ENCODE data around the gene RAP1GDS1.

RAP1GDS1 gene

GRCh38 chr4:98485816-98486345 is 224.7 kb downstream of the RAP1GDS1 start:
- no peak for DNase-seq

GRCh38 chr4:98490251-98490650 is 229.1 kb downstream of the RAP1GDS1 start:
- DNase-seq, result no peak

- DNase-seq, result no peak
These were observed 230.8 kb downstream of the RAP1GDS1 start for GRCh38 chr4:98491899-98492559.

- DNase-seq, result no peak
These were observed 232.1 kb downstream of the RAP1GDS1 start for GRCh38 chr4:98493296-98493695.
